Measurements from ENCODE around the gene TMEM221.

- TF ChIP-seq CTCF (conservative IDR thresholded peaks at IDR 0.05; ENCODE audit: low read length), result no peak
- TF ChIP-seq EZH2phosphoT487 (IDR thresholded peaks at IDR 0.05; ENCODE audit: borderline replicate concordance), result no peak
These were observed 11.6 kb downstream of the TMEM221 start for GRCh38 chr19:17436874-17437267.
